ENCODE data around the gene SLC52A1. TPM values are rescaled to one million over a fixed set of nuclear protein-coding genes. Genes with fewer than 3 reads are reported as not detected.

SLC52A1 gene
- total and polyA plus RNA-seq, 7 donors, result 0.23 to 0.74 TPM; not detected in 5

- WGBS, 2 donors, result 28 to 68% methylated on average over 15 of the region's 15 CpGs
- intact Hi-C loops (cut with DNase I), result no loop called here
- no peak overlapping the region for H3K27ac ChIP-seq
Measured at GRCh38 chr17:5042157-5043022, 7.2 kb upstream of the SLC52A1 start.

GRCh38 chr17:5034651-5035050, 575 bp downstream of the SLC52A1 start:
- peaks cover 0 to 16% (median 8%) of the 10 kb centered on the region in 4 donors for H3K4me1 ChIP-seq
- H3K27me3 ChIP-seq, result peaks cover 4 to 22% (median 6%) of the 10 kb centered on the region in 3 donors
- H3K4me3 ChIP-seq, result no peak overlapping the region
- H3K9me3 ChIP-seq, result no peaks in the 10 kb centered on the region
- H3K27ac ChIP-seq, result no peak overlapping the region
- intact Hi-C loops (cut with DNase I), result no loop called here
- DNase-seq, result no peak
- TF ChIP-seq CTCF (IDR thresholded peaks at IDR 0.05), result no peak
- TF ChIP-seq EP300 (IDR thresholded peaks at IDR 0.05), result no peak
- TF ChIP-seq POLR2AphosphoS5 (IDR thresholded peaks at IDR 0.05), result no peak
- no peak for TF ChIP-seq POLR2A (IDR thresholded peaks at IDR 0.05)
- 85 to 93% methylated on average over 14 of the region's 14 CpGs for WGBS, 2 donors
- H3K36me3 ChIP-seq, result no peaks in the 10 kb centered on the region

More at GRCh38 chr17:5042157-5043022, 7.2 kb upstream of the SLC52A1 start:
- Histone ChIP-seq H3K4me3 (no peak overlapping the region), H3K27me3 (no peaks in the 10 kb centered on the region), H3K4me1 (no peaks in the 10 kb centered on the region), H3K36me3 (no peaks in the 10 kb centered on the region), H3K9me3 (no peaks in the 10 kb centered on the region)
- TF ChIP-seq POLR2AphosphoS5 (IDR thresholded peaks at IDR 0.05), result no peak
- TF ChIP-seq EP300 (IDR thresholded peaks at IDR 0.05), result no peak
- TF ChIP-seq POLR2A (IDR thresholded peaks at IDR 0.05), result no peak
- TF ChIP-seq CTCF (IDR thresholded peaks at IDR 0.05), result no peak
- DNase-seq, result no peak

GRCh38 chr17:5034063-5034462, 1.2 kb downstream of the SLC52A1 start:
- no peak overlapping the region for H3K4me3 ChIP-seq
- no peaks in the 10 kb centered on the region for H3K36me3 ChIP-seq
- H3K9me3 ChIP-seq, result no peaks in the 10 kb centered on the region
- no peak for DNase-seq
- H3K27me3 ChIP-seq, result peaks cover 4 to 22% (median 6%) of the 10 kb centered on the region in 3 donors
- H3K4me1 ChIP-seq, result peaks cover 0 to 16% (median 8%) of the 10 kb centered on the region in 4 donors
- 91 to 96% methylated on average over 5 of the region's 5 CpGs for WGBS, 2 donors
- TF ChIP-seq CTCF (IDR thresholded peaks at IDR 0.05) (no peak), EP300 (IDR thresholded peaks at IDR 0.05) (no peak), POLR2AphosphoS5 (IDR thresholded peaks at IDR 0.05) (no peak), POLR2A (IDR thresholded peaks at IDR 0.05) (no peak)
- intact Hi-C loops (cut with DNase I), result no loop called here
- H3K27ac ChIP-seq, result no peak overlapping the region

GRCh38 chr17:5033352-5034015, 1.7 kb downstream of the SLC52A1 start:
- H3K27ac ChIP-seq, result no peak overlapping the region
- intact Hi-C loops (cut with DNase I), result no loop called here
- peaks cover 0 to 16% (median 8%) of the 10 kb centered on the region in 4 donors for H3K4me1 ChIP-seq
- TF ChIP-seq POLR2A (IDR thresholded peaks at IDR 0.05) (no peak), EP300 (IDR thresholded peaks at IDR 0.05) (no peak), CTCF (IDR thresholded peaks at IDR 0.05) (no peak), POLR2AphosphoS5 (IDR thresholded peaks at IDR 0.05) (no peak)
- no peak for DNase-seq
- WGBS, 2 donors, result 86 to 92% methylated on average over 13 of the region's 13 CpGs
- H3K27me3 ChIP-seq, result peaks cover 4 to 22% (median 6%) of the 10 kb centered on the region in 3 donors
- H3K9me3 ChIP-seq, result no peaks in the 10 kb centered on the region
- H3K36me3 ChIP-seq, result no peaks in the 10 kb centered on the region
- no peak overlapping the region for H3K4me3 ChIP-seq

Data from sigmoid colon (tissue), 7 donors.